ENCODE data around the gene SYNJ2BP. TPM values are rescaled to one million over a fixed set of nuclear protein-coding genes. Genes with fewer than 3 reads are reported as not detected.
"Not testable (repeated sequence)": the region's sequence is repeated elsewhere in the genome, so short reads cannot be mapped to it uniquely, and the experiment has no call there.

The SYNJ2BP gene
- total RNA-seq, 1 experiment from 2014 or later = 26.6 TPM

GRCh38 chr14:70422538-70422937 lies 5.6 kb upstream of the SYNJ2BP start:
- H3K56ac ChIP-seq (ENCODE audit: insufficient read length, low read depth, low read length) = no peak overlapping the region
- H3K9me3 ChIP-seq (ENCODE audit: control insufficient read depth, low read depth, low read length) = peaks cover 6% of the 10 kb centered on the region
- H2BK15ac ChIP-seq (ENCODE audit: low read depth, low read length) = no peak overlapping the region
- H3K4me2 ChIP-seq (ENCODE audit: insufficient read depth, insufficient read length, low read length) = no peak overlapping the region
- no peak overlapping the region for H3T11ph ChIP-seq (ENCODE audit: low read length)
- Mint-ChIP-seq H3K4me1 (peaks cover 9 to 10% of the 10 kb centered on the region in 2 experiments), H3K27ac (no peak overlapping the region), H3K27me3 (ENCODE audit: low read depth) (no peaks in the 10 kb centered on the region), H3K36me3 (ENCODE audit: insufficient read depth in 1 of 3, low read depth in 3 of 3) (peaks cover 0 to 13% (median 11%) of the 10 kb centered on the region in 3 experiments; a peak in 6 of 7 replicates), H3K9me3 (peaks cover 16 to 17% of the 10 kb centered on the region in 2 experiments), H3K4me3 (no peak overlapping the region)
- no peak overlapping the region for H4K5ac ChIP-seq (ENCODE audit: insufficient read length, low read depth, low read length)
- H3K27ac ChIP-seq (ENCODE audit: insufficient read length, low read depth, low read length) = no peak overlapping the region
- no CpG with 5 or more reads among the region's 2 CpGs for WGBS (ENCODE audit: extremely low coverage, insufficient read length, low lambda C conversion rate)
- peaks cover 2% of the 10 kb centered on the region; the same call in 1 of the 2 replicates for H3K79me2 ChIP-seq (ENCODE audit: insufficient read depth, low read length)
- no peak overlapping the region for H3K18ac ChIP-seq (ENCODE audit: insufficient read length, low read depth, low read length)
- H4K20me1 ChIP-seq (ENCODE audit: control insufficient read depth, insufficient read depth, insufficient read length) = no peaks in the 10 kb centered on the region
- H4K91ac ChIP-seq (ENCODE audit: insufficient read length, low read depth, low read length) = no peak overlapping the region
- no peak overlapping the region for H2AFZ ChIP-seq (ENCODE audit: low read length)
- DNase-seq = no peak
- H3K27me3 ChIP-seq (ENCODE audit: insufficient read depth, low read length) = no peaks in the 10 kb centered on the region
- no peak overlapping the region for H4K8ac ChIP-seq (replicated peaks; ENCODE audit: insufficient read length, low read depth, low read length)
- H2BK5ac ChIP-seq (ENCODE audit: insufficient read length, low read length) = no peak overlapping the region
- no peak overlapping the region for H2BK20ac ChIP-seq (ENCODE audit: low read depth, low read length, poor library complexity, severe bottlenecking)
- H2AK5ac ChIP-seq (ENCODE audit: insufficient read length, low read length) = no peak overlapping the region
- no peak overlapping the region for H2BK12ac ChIP-seq (ENCODE audit: insufficient read length, low read depth, low read length)
- H3K23ac ChIP-seq (ENCODE audit: insufficient read length, low read depth, low read length) = no peak overlapping the region
- H3K14ac ChIP-seq (ENCODE audit: insufficient read depth, low read length) = no peak overlapping the region
- H3K23me2 ChIP-seq (ENCODE audit: insufficient read length, low read depth, low read length, poor library complexity, severe bottlenecking) = no peaks in the 10 kb centered on the region
- H3K4ac ChIP-seq (ENCODE audit: low read depth, low read length) = no peak overlapping the region
- no peak for TF ChIP-seq CTCF (conservative IDR thresholded peaks at IDR 0.05)
- H3K4me1 ChIP-seq (ENCODE audit: insufficient read depth, low read length) = no peaks in the 10 kb centered on the region
- no peaks in the 10 kb centered on the region for H3K79me1 ChIP-seq (ENCODE audit: insufficient read depth, low read depth, low read length, poor library complexity, severe bottlenecking)
- H3K9ac ChIP-seq (ENCODE audit: extremely low read depth, insufficient read length, low read length) = no peak overlapping the region
- H2BK120ac ChIP-seq (ENCODE audit: low read depth, low read length, poor library complexity, severe bottlenecking) = no peak overlapping the region

GRCh38 chr14:70419270-70419931 lies 2.5 kb upstream of the SYNJ2BP start:
- not testable (repeated sequence) for H3K4me1 ChIP-seq (ENCODE audit: insufficient read depth, low read length); DNase-seq; H4K5ac ChIP-seq (ENCODE audit: insufficient read length, low read depth, low read length); H3K9me3 ChIP-seq (ENCODE audit: control insufficient read depth, low read depth, low read length); H2AK5ac ChIP-seq (ENCODE audit: insufficient read length, low read length); H3K27ac ChIP-seq (ENCODE audit: insufficient read length, low read depth, low read length); H4K20me1 ChIP-seq (ENCODE audit: control insufficient read depth, insufficient read depth, insufficient read length); H3K36me3 Mint-ChIP-seq (ENCODE audit: insufficient read depth in 1 of 3, low read depth in 3 of 3); H3K23ac ChIP-seq (ENCODE audit: insufficient read length, low read depth, low read length); H2AFZ ChIP-seq (ENCODE audit: low read length); H3K23me2 ChIP-seq (ENCODE audit: insufficient read length, low read depth, low read length, poor library complexity, severe bottlenecking); H3K4me3 Mint-ChIP-seq; H3K56ac ChIP-seq (ENCODE audit: insufficient read length, low read depth, low read length); H2BK15ac ChIP-seq (ENCODE audit: low read depth, low read length); H3K27me3 ChIP-seq (ENCODE audit: insufficient read depth, low read length); H3K14ac ChIP-seq (ENCODE audit: insufficient read depth, low read length); H3T11ph ChIP-seq (ENCODE audit: low read length); H3K27me3 Mint-ChIP-seq (ENCODE audit: low read depth); H2BK20ac ChIP-seq (ENCODE audit: low read depth, low read length, poor library complexity, severe bottlenecking); H3K79me2 ChIP-seq (ENCODE audit: insufficient read depth, low read length); H2BK5ac ChIP-seq (ENCODE audit: insufficient read length, low read length); H2BK120ac ChIP-seq (ENCODE audit: low read depth, low read length, poor library complexity, severe bottlenecking); H2BK12ac ChIP-seq (ENCODE audit: insufficient read length, low read depth, low read length); H4K91ac ChIP-seq (ENCODE audit: insufficient read length, low read depth, low read length); H3K18ac ChIP-seq (ENCODE audit: insufficient read length, low read depth, low read length); H3K4me2 ChIP-seq (ENCODE audit: insufficient read depth, insufficient read length, low read length); H3K4ac ChIP-seq (ENCODE audit: low read depth, low read length); H3K9ac ChIP-seq (ENCODE audit: extremely low read depth, insufficient read length, low read length); H4K8ac ChIP-seq (replicated peaks; ENCODE audit: insufficient read length, low read depth, low read length); H3K9me3 Mint-ChIP-seq; H3K79me1 ChIP-seq (ENCODE audit: insufficient read depth, low read depth, low read length, poor library complexity, severe bottlenecking)
- H3K4me1 Mint-ChIP-seq = peaks cover 15 to 19% of the 10 kb centered on the region in 2 experiments
- WGBS (ENCODE audit: extremely low coverage, insufficient read length, low lambda C conversion rate) = no CpG with 5 or more reads among the region's 4 CpGs
- peak overlapping the region in 1 of 3 experiments; percentile 63; a peak in 1 of 7 replicates for H3K27ac Mint-ChIP-seq
